GM23338 (cell line): Measurements from ENCODE around the gene SPATA4. TPM values are rescaled to one million over a fixed set of nuclear protein-coding genes. Genes with fewer than 3 reads are reported as not detected.

Experiments used
- ATAC-seq: fragments of 200-7000 bp; cut with Tn5 transposase; 3 replicates; pipeline ENCODE4 v1.9.1; 2020
- DNase-seq: peaks from one replicate; pipeline ENCODE4 v3.0.0-alpha.2; 2015; ENCODE audit warnings: low spot score
- H2AFZ ChIP-seq: fragments of 200-600 bp; sonication (generic); 2 replicates; pipeline ENCODE4 v1.8.0; 2016; ENCODE audit warnings: antibody characterized with exemption, mild to moderate bottlenecking, moderate library complexity
- H3F3A ChIP-seq: fragments of 200-600 bp; sonication (generic); replicated peaks from 2 replicates; pipeline ENCODE4 v1.8.0; 2017; ENCODE audit warnings: antibody characterized with exemption, mixed run types, low read depth
- H3K27ac ChIP-seq: fragments of 200-600 bp; sonication (generic); 2 replicates; pipeline ENCODE4 v1.6.1; 2016; ENCODE audit warnings: low read depth
- H3K27me3 ChIP-seq: fragments of 200-600 bp; sonication (generic); 2 replicates; pipeline ENCODE4 v1.8.0; 2016; ENCODE audit warnings: mild to moderate bottlenecking, mixed run types, moderate library complexity; ENCODE audit not compliant: insufficient read depth
- H3K36me3 ChIP-seq: fragments of 200-600 bp; sonication (generic); 2 replicates; pipeline ENCODE4 v1.8.0; 2016; ENCODE audit warnings: mild to moderate bottlenecking; ENCODE audit not compliant: insufficient read depth
- H3K4me1 ChIP-seq: fragments of 200-600 bp; sonication (generic); 2 replicates; pipeline ENCODE4 v1.8.0; 2016; ENCODE audit warnings: mild to moderate bottlenecking, moderate library complexity; ENCODE audit not compliant: insufficient read depth
- H3K4me2 ChIP-seq: fragments of 200-600 bp; sonication (generic); 2 replicates; pipeline ENCODE4 v1.7.1; 2017; ENCODE audit warnings: mixed run types
- H3K4me3 ChIP-seq: fragments of 200-600 bp; sonication (generic); 2 replicates; pipeline ENCODE4 v1.6.1; 2016; ENCODE audit warnings: mixed run types
- H3K79me2 ChIP-seq: fragments of 200-600 bp; sonication (generic); replicated peaks from 2 replicates; pipeline ENCODE4 v1.8.0; 2017; ENCODE audit warnings: mild to moderate bottlenecking; ENCODE audit not compliant: insufficient read depth
- H3K9me2 ChIP-seq: fragments of 200-600 bp; sonication (generic); 2 replicates; pipeline ENCODE4 v1.8.0; 2017; ENCODE audit not compliant: insufficient read depth
- H4K20me1 ChIP-seq: fragments of 200-600 bp; sonication (generic); replicated peaks from 2 replicates; pipeline ENCODE4 v1.8.0; 2017; ENCODE audit warnings: mild to moderate bottlenecking; ENCODE audit not compliant: insufficient read depth
- H3K27ac Mint-ChIP-seq: 2 replicates; pipeline ENCODE4 v1.8.0; 2020; ENCODE audit warnings: inconsistent platforms, mild to moderate bottlenecking, moderate library complexity, mixed read lengths
- H3K27me3 Mint-ChIP-seq: 3 replicates; pipeline ENCODE4 v1.8.0; 2022; ENCODE audit warnings: low read depth, mild to moderate bottlenecking, moderate library complexity, mixed read lengths, inconsistent platforms; ENCODE audit not compliant: insufficient read depth, poor library complexity
- H3K36me3 Mint-ChIP-seq: 3 replicates; pipeline ENCODE4 v1.8.0; 2021; ENCODE audit warnings: low read depth, mild to moderate bottlenecking, inconsistent platforms, moderate library complexity, mixed read lengths
- H3K4me1 Mint-ChIP-seq: 3 replicates; pipeline ENCODE4 v1.8.0; 2020; ENCODE audit warnings: mild to moderate bottlenecking, inconsistent platforms, mixed read lengths
- H3K4me3 Mint-ChIP-seq: 3 replicates; pipeline ENCODE4 v1.8.0; 2021; ENCODE audit warnings: moderate library complexity, mild to moderate bottlenecking, inconsistent platforms, mixed read lengths
- H3K9me3 Mint-ChIP-seq: 3 replicates; pipeline ENCODE4 v1.8.0; 2020; ENCODE audit warnings: moderate library complexity, mild to moderate bottlenecking, inconsistent platforms, mixed read lengths
- CREB1 ChIP-seq: fragments of 250-450 bp; sonication (Bioruptor Pico); IDR thresholded peaks from 2 replicates; pipeline ENCODE4 v1.5.0; 2020; ENCODE audit warnings: low read depth, mild to moderate bottlenecking, moderate library complexity
- CTCF ChIP-seq, 2 experiments: fragments of 200-600 bp in 1 of 2; sonication (generic) in 1 of 2; conservative IDR thresholded peaks; 2 replicates each; pipeline versions ENCODE4 v1.5.1 to v1.6.1; 2016 to 2017; ENCODE audit warnings: antibody characterized with exemption in 2 of 2, low read depth in 2 of 2, mild to moderate bottlenecking in 2 of 2, moderate library complexity in 1 of 2
- ETS1 ChIP-seq: IDR thresholded peaks from 2 replicates; pipeline ENCODE4 v1.6.1; 2016; ENCODE audit warnings: antibody characterized with exemption
- EZH2phosphoT487 ChIP-seq: fragments of 200-600 bp; sonication (generic); IDR thresholded peaks from one replicate; pipeline ENCODE4 v1.8.1; 2018; ENCODE audit warnings: antibody characterized with exemption; ENCODE audit not compliant: unreplicated experiment
- JUNB ChIP-seq: IDR thresholded peaks from one replicate; pipeline ENCODE4 v1.6.1; 2016; ENCODE audit warnings: antibody characterized with exemption; ENCODE audit not compliant: unreplicated experiment
- NANOG ChIP-seq: IDR thresholded peaks from 2 replicates; pipeline ENCODE4 v1.6.1; 2016; ENCODE audit warnings: antibody characterized with exemption, borderline replicate concordance
- POLR2AphosphoS5 ChIP-seq: IDR thresholded peaks from 2 replicates; pipeline ENCODE4 v1.6.1; 2016; ENCODE audit warnings: antibody characterized with exemption, low read depth
- REST ChIP-seq: IDR thresholded peaks from one replicate; pipeline ENCODE4 v1.6.1; 2018; ENCODE audit warnings: antibody characterized with exemption; ENCODE audit not compliant: unreplicated experiment
- ZNF331 ChIP-seq: fragments of 250-450 bp; sonication (Bioruptor Pico); IDR thresholded peaks from 2 replicates; pipeline ENCODE4 v1.5.0; 2020; ENCODE audit warnings: low read depth, mild to moderate bottlenecking, moderate library complexity
- polyA plus RNA-seq: library from polyadenylated mRNA; unstranded; fragments of >200 nt; fragmentation: Nextera tagmentation; extraction: Ambion mirVana; gene quantifications from 2 replicates; pipeline ENCODE4 v1.2.1, GENCODE V29; 2016
- total RNA-seq: library from RNA; depleted of rRNA; stranded (reverse); fragments of >200 nt; shearing (Covaris generic); gene quantifications from 2 replicates; pipeline ENCODE4 v1.2.3, GENCODE V29; 2014
- TF ChIP-seq, protein P1 (sequence below): fragments of 250-450 bp; sonication (Bioruptor Pico); IDR thresholded peaks from 2 replicates; pipeline ENCODE4 v1.5.0; 2020; ENCODE audit warnings: mild to moderate bottlenecking, moderate library complexity

Gene SPATA4
- total and polyA plus RNA-seq, 2 experiments from 2014 or later: not detected

DNA sequence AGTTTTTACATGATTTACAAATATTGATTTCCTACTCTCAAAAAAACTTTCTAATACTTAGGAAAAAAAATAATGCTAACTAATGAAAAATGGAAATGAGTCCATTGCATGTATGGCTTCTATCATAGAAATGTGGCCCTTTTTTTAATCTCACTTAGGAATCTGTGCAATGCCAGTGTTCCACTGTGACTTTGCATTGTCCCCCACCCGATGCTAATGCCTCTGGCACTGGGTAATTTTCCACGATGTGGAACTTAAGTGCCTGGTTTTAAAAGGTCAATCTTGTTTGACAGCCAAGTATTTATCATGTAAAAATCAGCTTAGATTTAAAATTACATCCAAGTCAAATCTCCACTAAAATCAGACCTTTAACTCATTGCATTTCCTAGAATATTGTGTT is 53.1 kb downstream of the SPATA4 start:
- DNase-seq (no peak), ATAC-seq (no peak)
- Histone ChIP-seq H3K79me2 (no peaks in the 10 kb centered on the region), H3K4me3 (no peak overlapping the region), H3F3A (no peaks in the 10 kb centered on the region), H4K20me1 (no peaks in the 10 kb centered on the region), H3K27me3 (no peaks in the 10 kb centered on the region), H3K4me1 (peaks cover 3% of the 10 kb centered on the region; the same call in 1 of the 2 replicates), H2AFZ (no peak overlapping the region), H3K27ac (no peak overlapping the region), H3K9me2 (no peaks in the 10 kb centered on the region), H3K4me2 (no peak overlapping the region), H3K36me3 (no peaks in the 10 kb centered on the region)
- Mint-ChIP-seq H3K27me3 (peaks cover 2% of the 10 kb centered on the region), H3K36me3 (no peaks in the 10 kb centered on the region), H3K27ac (no peak overlapping the region), H3K4me1 (no peaks in the 10 kb centered on the region), H3K4me3 (no peak overlapping the region), H3K9me3 (no peaks in the 10 kb centered on the region; the same call in 2 of the 3 replicates)
- TF ChIP-seq NANOG (no peak), POLR2AphosphoS5 (no peak), EZH2phosphoT487 (no peak), CTCF (conservative IDR thresholded peaks at IDR 0.05; ENCODE audit: low read depth in 2 of 2) (no peak), CREB1 (CRISPR knock-in tag) (no peak), ETS1 (no peak), REST (no peak), ZNF331 (CRISPR knock-in tag) (no peak), JUNB (no peak)
- TF ChIP-seq, protein P1, sequence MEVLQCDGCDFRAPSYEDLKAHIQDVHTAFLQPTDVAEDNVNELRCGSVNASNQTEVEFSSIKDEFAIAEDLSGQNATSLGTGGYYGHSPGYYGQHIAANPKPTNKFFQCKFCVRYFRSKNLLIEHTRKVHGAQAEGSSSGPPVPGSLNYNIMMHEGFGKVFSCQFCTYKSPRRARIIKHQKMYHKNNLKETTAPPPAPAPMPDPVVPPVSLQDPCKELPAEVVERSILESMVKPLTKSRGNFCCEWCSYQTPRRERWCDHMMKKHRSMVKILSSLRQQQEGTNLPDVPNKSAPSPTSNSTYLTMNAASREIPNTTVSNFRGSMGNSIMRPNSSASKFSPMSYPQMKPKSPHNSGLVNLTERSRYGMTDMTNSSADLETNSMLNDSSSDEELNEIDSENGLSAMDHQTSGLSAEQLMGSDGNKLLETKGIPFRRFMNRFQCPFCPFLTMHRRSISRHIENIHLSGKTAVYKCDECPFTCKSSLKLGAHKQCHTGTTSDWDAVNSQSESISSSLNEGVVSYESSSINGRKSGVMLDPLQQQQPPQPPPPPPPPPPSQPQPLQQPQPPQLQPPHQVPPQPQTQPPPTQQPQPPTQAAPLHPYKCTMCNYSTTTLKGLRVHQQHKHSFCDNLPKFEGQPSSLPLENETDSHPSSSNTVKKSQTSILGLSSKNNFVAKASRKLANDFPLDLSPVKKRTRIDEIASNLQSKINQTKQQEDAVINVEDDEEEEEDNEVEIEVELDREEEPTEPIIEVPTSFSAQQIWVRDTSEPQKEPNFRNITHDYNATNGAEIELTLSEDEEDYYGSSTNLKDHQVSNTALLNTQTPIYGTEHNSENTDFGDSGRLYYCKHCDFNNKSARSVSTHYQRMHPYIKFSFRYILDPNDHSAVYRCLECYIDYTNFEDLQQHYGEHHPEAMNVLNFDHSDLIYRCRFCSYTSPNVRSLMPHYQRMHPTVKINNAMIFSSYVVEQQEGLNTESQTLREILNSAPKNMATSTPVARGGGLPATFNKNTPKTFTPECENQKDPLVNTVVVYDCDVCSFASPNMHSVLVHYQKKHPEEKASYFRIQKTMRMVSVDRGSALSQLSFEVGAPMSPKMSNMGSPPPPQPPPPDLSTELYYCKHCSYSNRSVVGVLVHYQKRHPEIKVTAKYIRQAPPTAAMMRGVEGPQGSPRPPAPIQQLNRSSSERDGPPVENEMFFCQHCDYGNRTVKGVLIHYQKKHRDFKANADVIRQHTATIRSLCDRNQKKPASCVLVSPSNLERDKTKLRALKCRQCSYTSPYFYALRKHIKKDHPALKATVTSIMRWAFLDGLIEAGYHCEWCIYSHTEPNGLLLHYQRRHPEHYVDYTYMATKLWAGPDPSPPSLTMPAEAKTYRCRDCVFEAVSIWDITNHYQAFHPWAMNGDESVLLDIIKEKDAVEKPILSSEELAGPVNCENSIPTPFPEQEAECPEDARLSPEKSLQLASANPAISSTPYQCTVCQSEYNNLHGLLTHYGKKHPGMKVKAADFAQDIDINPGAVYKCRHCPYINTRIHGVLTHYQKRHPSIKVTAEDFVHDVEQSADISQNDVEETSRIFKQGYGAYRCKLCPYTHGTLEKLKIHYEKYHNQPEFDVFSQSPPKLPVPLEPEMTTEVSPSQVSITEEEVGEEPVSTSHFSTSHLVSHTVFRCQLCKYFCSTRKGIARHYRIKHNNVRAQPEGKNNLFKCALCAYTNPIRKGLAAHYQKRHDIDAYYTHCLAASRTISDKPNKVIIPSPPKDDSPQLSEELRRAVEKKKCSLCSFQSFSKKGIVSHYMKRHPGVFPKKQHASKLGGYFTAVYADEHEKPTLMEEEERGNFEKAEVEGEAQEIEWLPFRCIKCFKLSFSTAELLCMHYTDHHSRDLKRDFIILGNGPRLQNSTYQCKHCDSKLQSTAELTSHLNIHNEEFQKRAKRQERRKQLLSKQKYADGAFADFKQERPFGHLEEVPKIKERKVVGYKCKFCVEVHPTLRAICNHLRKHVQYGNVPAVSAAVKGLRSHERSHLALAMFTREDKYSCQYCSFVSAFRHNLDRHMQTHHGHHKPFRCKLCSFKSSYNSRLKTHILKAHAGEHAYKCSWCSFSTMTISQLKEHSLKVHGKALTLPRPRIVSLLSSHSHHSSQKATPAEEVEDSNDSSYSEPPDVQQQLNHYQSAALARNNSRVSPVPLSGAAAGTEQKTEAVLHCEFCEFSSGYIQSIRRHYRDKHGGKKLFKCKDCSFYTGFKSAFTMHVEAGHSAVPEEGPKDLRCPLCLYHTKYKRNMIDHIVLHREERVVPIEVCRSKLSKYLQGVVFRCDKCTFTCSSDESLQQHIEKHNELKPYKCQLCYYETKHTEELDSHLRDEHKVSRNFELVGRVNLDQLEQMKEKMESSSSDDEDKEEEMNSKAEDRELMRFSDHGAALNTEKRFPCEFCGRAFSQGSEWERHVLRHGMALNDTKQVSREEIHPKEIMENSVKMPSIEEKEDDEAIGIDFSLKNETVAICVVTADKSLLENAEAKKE (CRISPR knock-in tag): no peak
